HG02763 (cell line): ENCODE data around the gene SNURF.
A peak's percentile ranks its signal among the peaks of the same experiment; 100 is the strongest.
"Not testable (repeated sequence)": the region's sequence is repeated elsewhere in the genome, so short reads cannot be mapped to it uniquely, and the experiment has no call there.

Experiments
- ATAC-seq: cut with Tn5 transposase; IDR thresholded peaks from one replicate; pipeline ENCODE4 v1.9.1; 2021; ENCODE audit warnings: mild to moderate bottlenecking, moderate library complexity; ENCODE audit not compliant: unreplicated experiment

The SNURF gene, protein sequence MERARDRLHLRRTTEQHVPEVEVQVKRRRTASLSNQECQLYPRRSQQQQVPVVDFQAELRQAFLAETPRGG

DNA sequence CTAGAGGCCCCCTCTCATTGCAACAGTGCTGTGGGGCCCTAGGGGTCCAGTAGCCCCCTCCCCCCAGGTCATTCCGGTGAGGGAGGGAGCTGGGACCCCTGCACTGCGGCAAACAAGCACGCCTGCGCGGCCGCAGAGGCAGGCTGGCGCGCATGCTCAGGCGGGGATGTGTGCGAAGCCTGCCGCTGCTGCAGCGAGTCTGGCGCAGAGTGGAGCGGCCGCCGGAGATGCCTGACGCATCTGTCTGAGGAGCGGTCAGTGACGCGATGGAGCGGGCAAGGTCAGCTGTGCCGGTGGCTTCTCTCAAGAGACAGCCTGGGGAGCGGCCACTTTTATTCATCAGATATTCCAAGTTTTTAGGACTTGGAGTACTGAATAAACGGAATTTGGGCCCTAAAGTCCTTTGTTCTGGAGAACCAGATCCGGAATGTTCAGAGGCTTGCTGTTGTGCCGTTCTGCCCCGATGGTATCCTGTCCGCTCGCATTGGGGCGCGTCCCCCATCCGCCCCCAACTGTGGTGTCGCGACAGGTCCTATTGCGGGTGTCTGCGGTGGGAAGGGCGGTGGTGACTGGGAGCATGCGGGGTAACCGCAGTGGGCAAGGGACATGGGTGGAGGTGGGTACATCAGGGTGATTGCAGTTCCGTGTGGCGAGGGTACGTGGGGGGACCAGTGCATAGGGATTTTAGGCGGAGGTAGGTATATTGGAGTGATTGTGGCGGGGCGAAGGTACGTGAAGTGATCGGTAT is at the start of gene SNURF, which contains the start of gene SNRPN:
TSS of gene SNURF (plus strand) at position 205 of the 748 bp plus-strand sequence. CDS start at position 267, 62 bp downstream.
TSS of gene SNRPN (plus strand) at position 205 of the 748 bp plus-strand sequence. CDS start 19,467 bp downstream, outside the sequence.
- ATAC-seq: peak; percentile 49

DNA sequence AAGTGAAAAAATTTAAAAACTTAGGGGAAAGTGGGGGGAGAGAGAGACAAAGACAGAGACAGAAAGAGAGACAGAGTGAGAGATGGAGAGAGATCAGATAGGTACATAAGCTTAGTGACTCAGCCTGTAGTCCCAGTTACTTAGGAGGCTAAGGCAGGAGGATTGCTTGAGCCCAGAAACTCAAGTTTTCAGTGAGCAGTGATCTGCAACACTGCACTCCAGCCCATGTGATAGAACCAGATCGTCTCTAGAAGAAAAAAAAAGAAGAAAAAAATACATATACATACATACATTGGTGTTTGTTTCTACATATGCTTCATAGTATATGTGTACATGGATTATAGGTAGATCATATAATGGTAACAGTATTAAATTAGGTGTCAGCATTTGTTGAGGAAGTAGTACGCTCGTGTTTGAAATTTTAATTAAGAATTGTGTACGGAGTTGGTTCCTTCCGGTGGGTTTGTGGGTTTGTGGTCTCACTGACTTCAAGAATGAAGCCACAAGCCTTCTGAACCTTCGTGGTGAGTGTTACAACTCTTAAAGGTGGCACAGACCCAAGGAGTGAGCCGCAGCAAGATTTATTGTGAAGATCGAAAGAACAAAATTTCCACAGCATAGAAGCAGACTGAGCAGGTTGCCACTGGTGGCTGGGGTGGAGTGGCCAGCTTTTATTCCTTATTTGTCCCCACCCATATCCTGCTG is 38.3 kb upstream of the SNURF start:
- no peak for ATAC-seq

DNA sequence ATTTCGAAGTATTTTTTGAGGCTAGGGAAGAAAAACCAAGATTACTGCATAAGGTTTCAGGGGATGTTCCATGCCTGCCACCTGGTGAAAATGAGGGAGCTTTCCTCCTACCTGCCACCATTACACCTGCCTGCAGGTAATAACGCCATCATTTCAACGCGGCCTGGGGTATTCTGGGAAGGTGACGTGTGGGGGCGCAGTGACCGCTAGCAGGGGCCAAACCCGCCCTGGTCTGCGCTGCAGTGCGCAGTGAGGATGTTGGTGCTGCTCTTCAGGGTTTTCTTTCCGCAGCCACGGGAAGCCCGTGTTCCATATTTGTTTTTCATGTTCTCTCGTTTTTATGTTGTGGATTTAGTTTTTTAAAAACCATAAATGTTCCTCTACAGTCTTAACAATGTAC is 37.4 kb upstream of the SNURF start:
- ATAC-seq: no peak

DNA sequence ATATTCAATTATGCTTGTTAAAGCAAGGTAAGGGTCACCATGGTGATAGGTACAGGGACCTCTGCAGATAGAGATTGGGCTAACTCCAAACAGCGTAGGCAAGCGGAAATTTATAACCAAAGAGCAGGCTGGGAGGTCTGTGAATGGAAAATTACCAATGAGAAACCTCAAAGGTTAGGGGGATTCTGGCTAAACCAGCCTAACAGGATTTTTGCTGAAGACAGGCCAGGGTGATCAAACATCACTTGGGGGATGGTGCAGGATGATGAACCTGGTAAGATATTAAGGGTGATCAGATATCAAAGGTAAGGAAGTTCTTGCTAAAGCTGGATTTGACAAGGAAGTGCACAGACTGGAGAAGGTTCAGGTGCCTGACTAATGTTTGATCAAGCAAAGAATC is 35.3 kb upstream of the SNURF start:
- ATAC-seq: no peak

DNA sequence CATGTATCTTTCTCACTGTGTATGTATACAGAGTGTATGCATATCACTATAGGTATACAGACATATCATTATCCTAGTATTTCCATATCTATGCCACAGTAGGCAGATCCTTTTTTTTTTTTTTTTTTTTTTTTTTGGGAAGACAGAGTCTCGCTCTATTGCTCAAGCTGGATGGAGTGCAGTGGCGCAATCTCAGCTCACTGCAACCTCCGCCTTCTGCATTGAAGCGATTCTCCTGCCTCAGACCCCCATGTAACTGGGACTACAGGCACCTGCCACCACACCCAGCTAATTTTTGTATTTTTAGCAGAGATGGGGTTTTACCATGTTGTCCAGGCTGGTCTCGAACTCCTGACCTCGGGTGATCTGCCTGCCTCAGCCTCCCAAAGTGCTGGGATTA is 32.0 kb upstream of the SNURF start:
- not testable (repeated sequence) for ATAC-seq

DNA sequence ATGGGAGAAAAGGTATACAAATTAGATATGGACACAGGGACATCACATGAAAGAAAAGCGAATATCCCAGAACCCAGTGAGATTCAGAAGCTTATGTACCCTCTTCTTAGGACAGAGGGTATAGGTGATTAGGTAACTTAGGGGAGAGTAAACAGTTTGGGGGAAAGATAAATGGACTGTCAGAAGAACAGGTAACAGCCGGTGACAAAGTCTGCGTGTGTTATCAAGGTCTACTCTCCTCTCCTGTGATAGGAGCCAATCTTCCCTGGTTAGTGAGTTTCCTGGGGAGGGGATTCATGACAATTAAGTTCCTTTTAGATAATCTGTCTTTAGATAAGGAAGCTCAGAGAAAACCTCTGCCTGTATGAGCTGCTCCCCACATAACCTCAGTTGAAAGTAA is 30.6 kb upstream of the SNURF start:
- ATAC-seq: no peak

DNA sequence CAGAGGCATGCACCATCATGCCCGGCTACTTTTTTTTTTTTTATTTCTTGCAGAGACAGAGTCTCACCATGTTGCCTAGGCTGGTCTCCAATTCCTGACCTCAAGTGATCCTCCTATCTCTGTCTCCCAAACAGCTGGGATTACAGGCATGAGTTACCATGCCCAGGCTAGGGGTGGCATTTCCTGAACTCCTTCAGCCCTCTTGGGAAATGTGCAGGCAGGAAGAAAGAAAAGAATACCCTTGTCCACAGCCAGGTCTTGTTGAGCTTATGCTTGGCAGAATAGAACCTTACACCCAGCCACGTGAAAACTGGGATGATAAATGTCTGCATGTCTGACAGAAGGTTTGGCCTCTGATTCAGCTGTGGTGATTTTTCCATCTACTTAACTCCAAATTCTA is 30.2 kb upstream of the SNURF start:
- ATAC-seq: no peak

DNA sequence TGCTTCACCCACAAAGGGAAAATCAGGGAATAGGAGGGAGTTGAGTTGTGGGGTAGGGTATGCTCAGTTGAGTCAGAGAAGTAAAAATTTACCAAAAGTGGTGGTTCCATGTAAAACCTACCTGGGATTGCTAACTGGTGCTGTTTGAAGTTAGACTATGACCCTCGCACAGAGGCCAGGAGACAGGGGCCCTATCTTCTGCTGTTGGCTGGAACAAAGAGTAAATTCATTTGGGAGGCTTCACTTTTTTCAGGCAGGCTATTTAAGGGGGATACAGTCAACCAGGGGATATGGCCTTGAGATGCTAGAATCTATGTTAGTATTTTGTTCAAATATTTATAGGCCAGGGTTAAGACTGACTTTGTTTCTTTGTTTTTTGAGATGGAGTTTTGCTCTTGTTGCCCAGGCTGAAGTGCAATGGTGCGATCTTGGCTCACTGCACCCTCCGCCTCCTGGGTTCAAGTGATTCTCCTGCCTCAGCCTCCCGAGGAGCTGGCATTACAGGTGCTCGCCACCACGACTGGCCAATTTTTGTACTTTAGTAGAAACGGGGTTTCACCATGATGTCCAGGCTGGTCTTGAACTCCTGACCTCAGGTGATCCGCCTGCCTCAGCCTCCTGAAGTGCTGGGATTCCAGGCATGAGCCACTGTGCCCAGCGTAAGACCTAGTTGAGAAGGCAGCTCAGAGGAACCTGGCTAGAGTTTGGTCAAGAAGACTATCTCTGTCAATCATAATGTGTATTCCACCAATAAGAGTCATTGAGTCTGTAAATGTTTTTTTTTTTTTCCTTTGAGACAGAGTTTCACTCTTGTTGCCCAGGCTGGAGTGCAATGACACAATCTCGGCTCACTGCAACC is 22.7 kb upstream of the SNURF start:
- ATAC-seq: not testable (repeated sequence)

DNA sequence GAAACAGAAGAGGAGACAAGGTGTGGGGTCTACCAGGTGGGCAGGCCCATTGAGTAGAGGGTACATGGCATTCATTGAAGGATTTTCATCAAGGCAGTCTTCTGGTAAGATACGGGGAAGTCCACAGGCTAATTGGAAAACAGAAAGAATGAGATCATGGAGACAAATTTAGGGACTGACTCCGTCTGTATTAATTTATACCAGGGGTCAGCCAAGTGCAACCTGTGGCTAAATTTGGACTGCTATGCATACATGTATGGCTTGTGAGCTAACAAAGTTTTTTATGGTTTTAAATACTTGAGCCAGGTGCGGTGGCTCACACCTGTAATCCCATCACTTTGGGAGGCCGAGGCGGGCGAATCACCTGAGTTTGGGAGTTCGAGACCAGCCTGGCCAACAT is 21.1 kb upstream of the SNURF start:
- ATAC-seq: no peak

DNA sequence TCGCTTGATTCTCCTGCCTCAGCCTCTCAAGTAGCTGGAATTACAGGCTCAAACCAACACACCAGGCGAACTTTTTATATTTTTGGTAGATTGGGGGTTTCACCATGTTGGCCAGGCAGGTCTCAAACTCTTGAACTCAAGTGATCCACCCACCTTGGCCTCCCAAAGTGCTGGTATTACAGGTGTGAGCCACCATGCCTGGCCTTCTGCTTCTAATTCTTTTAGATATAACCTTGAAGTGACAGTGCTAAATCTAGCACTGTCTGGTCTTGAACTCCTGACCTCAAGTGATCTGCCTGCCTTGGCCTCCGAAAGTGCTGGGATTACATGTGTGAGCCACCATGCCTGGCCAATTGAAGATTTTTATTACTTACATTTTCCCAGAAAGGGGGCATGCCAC is 16.6 kb upstream of the SNURF start:
- not testable (repeated sequence) for ATAC-seq

DNA sequence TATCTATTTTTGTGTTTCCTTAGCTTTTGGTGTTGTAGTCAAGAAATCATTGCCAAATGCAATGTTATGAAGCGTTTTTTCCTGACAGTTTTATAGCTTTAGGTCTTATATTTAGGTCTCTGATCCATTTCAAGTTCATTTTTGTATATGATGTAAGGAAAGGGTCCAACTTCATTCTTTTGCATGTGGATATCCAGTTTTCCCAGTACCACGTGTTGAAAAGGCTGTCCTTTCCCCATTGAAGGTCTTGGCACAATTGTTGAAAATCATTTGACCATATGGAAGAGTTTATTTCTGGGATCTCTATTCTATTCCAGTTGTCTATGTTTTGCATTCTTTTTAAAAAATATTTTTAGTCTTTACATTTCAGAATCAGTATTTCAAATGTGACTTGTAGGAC is 14.6 kb upstream of the SNURF start:
- ATAC-seq: no peak

DNA sequence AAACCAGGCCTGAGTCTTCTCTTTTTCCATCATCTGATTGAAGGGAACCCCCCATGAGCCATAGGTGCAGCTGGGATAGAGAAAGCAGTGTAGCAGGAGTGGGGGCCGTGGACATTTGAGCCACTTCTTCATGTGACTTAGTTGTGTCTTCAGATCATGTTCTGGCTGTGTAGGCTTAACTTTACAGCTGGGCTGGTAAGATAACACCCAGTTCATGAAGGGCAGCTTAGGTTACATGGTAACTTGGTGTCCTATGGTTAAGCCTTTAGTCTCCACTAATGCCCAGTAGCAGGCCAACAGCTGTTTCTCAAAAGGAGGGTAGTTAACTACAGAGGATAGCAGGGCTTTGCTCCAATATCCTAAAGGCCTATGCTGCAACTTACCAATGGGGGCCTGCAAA is 11.4 kb upstream of the SNURF start:
- no peak for ATAC-seq

DNA sequence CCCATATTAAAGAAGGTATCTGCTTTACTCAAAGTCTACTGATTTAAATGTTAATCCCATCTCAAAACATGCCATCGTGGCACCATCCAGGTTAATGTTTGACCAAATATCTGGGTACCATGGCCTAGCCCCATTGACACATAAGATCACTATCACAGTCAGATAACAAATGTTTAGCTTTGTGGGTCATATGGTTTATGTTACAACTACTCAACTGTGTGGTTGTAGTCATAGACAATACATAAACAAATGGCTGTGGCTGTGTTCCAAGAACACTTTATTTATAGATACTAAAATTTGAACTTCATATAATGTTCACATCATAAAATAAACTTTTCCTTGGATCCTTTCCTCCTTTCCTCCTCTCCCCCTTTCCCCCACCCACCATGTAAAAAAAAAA is 9.8 kb upstream of the SNURF start:
- ATAC-seq: no peak

DNA sequence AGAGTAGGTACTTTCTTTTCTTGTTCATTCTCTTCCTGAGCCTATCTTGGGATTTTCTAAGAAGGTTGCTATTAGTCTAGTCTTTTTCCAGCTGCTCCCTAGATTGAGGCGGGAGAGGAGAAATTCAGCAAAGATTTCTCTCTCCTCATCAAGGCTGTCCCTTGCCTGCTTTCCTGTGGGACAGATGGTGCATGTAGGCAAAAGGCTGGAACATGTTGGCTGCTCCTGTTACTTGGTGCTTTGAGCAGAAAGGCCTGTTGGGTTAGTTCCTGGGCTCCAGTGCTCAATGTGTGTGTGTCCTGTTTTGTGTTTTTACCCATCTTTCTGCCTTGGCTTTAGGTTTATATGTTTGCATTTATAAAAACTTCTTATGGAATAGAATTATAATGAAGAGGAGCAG is 9.1 kb upstream of the SNURF start:
- ATAC-seq: no peak

DNA sequence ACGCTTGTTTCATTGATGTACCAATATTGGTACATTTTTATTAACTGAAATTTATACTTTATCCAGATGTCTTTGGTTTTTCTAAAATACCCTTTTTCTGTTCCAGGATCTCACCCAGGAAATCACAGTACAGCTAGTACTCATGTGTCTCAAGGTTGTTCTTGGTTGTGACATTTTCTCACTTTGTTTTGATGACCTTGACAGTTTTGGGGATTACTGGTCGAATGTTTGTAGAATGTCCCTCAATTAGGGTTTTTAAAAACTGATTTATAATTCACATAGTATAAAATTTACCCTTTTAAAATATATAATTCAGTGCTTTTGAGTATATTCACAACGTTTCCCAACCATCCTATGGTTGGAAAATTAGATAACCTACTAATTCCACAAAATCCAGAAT is 6.3 kb upstream of the SNURF start:
- ATAC-seq: no peak

DNA sequence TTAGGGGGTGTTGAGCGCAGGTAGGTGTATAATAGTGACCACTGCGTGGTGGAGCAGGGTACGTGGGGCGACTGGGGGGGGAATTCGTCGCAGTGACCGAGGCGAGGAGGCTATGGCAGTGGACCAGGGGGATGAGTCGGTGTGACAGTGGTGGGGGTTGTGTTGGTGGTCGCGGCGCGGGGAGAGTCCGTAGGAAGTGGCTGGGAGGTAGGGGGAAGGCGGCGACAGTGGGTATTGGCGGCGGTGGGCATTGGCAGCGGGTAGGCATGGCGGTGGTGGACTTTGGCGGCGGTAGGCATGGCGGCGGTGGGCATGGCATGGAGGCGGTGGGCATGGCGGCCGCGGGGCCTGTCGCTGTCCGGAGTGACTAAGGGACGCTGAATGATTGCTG is 739 bp downstream of the SNURF start:
- ATAC-seq: no peak

DNA sequence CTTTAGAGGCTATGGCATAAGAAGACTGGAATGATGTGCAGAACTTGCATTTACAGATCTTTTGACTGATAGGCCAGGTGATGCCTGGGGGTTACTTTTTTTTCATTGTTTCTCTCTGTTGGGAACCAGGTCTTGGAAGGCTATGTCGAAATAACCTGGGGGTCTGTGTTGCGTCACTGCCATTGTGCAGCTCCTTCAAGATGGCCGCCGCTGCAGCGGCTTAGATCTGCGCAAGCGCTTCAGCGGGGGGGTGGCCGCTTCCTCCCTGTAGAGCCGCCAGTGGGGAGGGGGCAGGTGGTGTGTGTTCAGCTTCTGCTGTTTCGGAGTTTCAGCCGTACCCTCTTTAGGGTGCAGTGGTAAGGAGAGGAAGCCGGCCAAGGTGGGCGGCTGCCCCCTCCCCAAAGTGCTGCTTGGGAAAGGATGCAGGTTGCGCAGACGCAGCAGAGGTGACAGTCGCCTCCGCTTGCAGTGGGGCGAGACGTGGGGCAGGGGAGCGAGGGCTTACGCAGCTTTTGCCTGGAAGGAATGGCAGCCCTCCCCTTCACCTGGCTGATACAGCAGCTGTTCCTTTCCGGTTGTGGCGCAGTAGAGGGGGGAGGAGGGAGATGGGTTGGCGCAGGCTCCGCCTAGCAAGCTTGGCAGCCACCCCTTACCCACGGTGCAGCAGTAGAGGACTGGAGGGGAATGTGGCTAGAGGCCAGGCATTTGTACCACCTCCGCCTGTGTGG is 1.5 kb downstream of the SNURF start:
- peak; percentile 70 for ATAC-seq

DNA sequence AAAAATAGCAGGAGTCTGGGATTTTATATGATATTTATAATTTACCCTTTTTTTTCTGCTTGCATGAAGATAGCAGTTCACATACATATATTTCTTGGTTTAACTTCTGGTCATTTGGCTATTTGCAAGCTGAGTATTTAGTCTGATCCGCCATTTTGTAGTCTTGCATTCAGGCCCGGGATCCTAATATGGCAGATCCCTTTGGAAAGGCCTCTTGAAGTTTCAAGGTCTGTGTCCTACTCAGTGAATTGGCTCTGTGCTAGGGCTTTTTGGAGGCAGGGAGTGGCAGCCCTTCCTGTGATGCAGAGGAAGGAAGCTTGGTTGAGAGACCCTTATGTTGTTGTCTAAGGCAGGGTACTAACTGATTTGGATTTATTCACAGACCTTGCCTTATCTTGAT is 2.9 kb downstream of the SNURF start:
- no peak for ATAC-seq

DNA sequence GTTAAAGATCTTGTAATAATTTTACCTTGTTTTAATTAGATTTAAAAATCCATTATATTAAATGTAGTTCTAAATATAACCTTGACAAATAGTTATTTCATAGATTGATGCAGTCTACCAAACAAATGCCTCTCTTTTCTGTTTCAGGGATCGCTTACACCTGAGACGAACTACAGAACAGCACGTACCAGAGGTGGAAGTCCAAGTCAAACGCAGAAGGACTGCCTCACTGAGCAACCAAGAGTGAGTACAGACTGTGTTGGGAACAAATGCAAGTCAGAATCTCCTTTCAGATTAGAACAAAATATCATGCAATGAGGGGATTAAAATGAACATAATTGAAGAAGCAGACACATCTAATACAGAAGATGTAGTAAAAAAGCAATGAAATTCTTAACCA is 7.2 kb downstream of the SNURF start:
- no peak for ATAC-seq

DNA sequence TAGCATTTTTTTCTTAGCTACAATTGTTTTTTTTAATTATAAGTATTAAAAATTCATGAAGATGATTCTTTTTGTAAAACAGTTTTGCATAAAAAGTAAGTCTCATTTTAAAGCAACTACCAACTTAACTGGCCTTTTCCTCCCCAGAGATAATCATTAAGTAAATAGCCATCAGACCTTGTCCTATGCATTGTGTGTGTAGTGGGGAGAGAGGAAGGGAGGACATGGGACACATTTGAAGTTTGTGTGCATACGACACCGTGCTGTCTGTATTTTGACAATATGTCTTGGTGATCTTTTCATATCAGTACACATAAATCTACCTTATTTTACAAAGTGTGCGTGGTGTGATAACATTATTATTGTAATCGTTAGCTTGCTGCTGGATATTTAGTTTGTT is 8.1 kb downstream of the SNURF start:
- ATAC-seq: no peak
